A549 (cell line): ENCODE results near the gene SORCS1.

Source experiments
- BHLHE40 ChIP-seq: IDR thresholded peaks from 2 replicates; pipeline ENCODE4 v1.6.1; 2012; ENCODE audit warnings: low read depth, low read length, inconsistent platforms
- CTCF ChIP-seq: fragments of >200 bp; sonication (Bioruptor Twin); formaldehyde crosslinking; IDR thresholded peaks from 3 replicates; pipeline ENCODE4 v1.5.1; 2016
- ESRRA ChIP-seq: fragments of 150-350 bp; IDR thresholded peaks from 2 replicates; pipeline ENCODE4 v1.6.1; 2014; ENCODE audit warnings: mild to moderate bottlenecking, low read length, borderline replicate concordance
- FOSL2 ChIP-seq, 2 experiments: fragments of 450-650 bp in 1 of 2; fragments of >200 bp in 1 of 2; sonication (Bioruptor Twin) in 1 of 2; formaldehyde crosslinking; IDR thresholded peaks; 2 replicates each; pipeline versions ENCODE4 v1.5.0 to v1.6.1; 2016 to 2020; ENCODE audit warnings: mild to moderate bottlenecking in 1 of 2, moderate library complexity in 1 of 2
- JUNB ChIP-seq: fragments of >200 bp; sonication (Bioruptor Twin); formaldehyde crosslinking; IDR thresholded peaks from 2 replicates; pipeline ENCODE4 v1.6.1; 2016
- MYC ChIP-seq: IDR thresholded peaks from 2 replicates; pipeline ENCODE4 v1.6.1; 2012; ENCODE audit warnings: mild to moderate bottlenecking, inconsistent platforms, low read length, improper control_type of control experiment, borderline replicate concordance
- NR3C1 ChIP-seq: fragments of >200 bp; sonication (Bioruptor Twin); formaldehyde crosslinking; IDR thresholded peaks from 3 replicates; pipeline ENCODE4 v1.6.1; 2017
- POLR2A ChIP-seq: IDR thresholded peaks from 2 replicates; pipeline ENCODE4 v1.6.1; 2012; ENCODE audit warnings: mild to moderate bottlenecking, low read length
- RAD21 ChIP-seq, 2 experiments: fragments of >200 bp in 1 of 2; sonication (Bioruptor Twin) in 1 of 2; formaldehyde crosslinking in 1 of 2; IDR thresholded peaks in 1 of 2; conservative IDR thresholded peaks in 1 of 2; 2 replicates in 1 of 2; 3 replicates in 1 of 2; pipeline ENCODE4 v1.6.1; 2012 to 2018; ENCODE audit warnings: inconsistent platforms in 1 of 2
- REST ChIP-seq: fragments of 200-600 bp; sonication (generic); IDR thresholded peaks from 2 replicates; pipeline ENCODE4 v1.6.1; 2016; ENCODE audit warnings: antibody characterized with exemption, mild to moderate bottlenecking, moderate library complexity
- USF2 ChIP-seq: fragments of 450-650 bp; IDR thresholded peaks from 2 replicates; pipeline ENCODE4 v1.6.1; 2014; ENCODE audit warnings: antibody characterized with exemption
- TF ChIP-seq, protein P1 (sequence below): fragments of >200 bp; sonication (Bioruptor Twin); formaldehyde crosslinking; IDR thresholded peaks from 3 replicates; pipeline ENCODE4 v1.6.1; 2016
- TF ChIP-seq, protein P2 (sequence below): IDR thresholded peaks from 2 replicates; pipeline ENCODE4 v1.6.1; 2012

- TF ChIP-seq POLR2A (no peak), NR3C1 (no peak), CTCF (no peak), REST (no peak), MYC (no peak), USF2 (no peak), RAD21 (conservative IDR thresholded peaks at IDR 0.05 in 1 of 2, IDR thresholded peaks at IDR 0.05 in 1 of 2) (no peak), FOSL2 (IDR thresholded peaks at IDR 0.05) (no peak), FOSL2 (CRISPR knock-in tag; IDR thresholded peaks at IDR 0.05) (no peak), BHLHE40 (no peak), JUNB (no peak), ESRRA (no peak)
- TF ChIP-seq, protein P1, sequence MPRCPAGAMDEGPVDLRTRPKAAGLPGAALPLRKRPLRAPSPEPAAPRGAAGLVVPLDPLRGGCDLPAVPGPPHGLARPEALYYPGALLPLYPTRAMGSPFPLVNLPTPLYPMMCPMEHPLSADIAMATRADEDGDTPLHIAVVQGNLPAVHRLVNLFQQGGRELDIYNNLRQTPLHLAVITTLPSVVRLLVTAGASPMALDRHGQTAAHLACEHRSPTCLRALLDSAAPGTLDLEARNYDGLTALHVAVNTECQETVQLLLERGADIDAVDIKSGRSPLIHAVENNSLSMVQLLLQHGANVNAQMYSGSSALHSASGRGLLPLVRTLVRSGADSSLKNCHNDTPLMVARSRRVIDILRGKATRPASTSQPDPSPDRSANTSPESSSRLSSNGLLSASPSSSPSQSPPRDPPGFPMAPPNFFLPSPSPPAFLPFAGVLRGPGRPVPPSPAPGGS = no peak
- TF ChIP-seq, protein P2, sequence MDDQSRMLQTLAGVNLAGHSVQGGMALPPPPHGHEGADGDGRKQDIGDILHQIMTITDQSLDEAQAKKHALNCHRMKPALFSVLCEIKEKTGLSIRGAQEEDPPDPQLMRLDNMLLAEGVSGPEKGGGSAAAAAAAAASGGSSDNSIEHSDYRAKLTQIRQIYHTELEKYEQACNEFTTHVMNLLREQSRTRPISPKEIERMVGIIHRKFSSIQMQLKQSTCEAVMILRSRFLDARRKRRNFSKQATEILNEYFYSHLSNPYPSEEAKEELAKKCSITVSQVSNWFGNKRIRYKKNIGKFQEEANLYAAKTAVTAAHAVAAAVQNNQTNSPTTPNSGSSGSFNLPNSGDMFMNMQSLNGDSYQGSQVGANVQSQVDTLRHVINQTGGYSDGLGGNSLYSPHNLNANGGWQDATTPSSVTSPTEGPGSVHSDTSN = no peak
These were observed 214.6 kb downstream of the SORCS1 start for GRCh38 chr10:106949680-106950478.
